Activated B cell treated with CpG ODN at 0.5 μM for 24 hours (primary cell): ENCODE data around the gene AGXT. TPM values are rescaled to one million over a fixed set of nuclear protein-coding genes. Genes with fewer than 3 reads are reported as not detected.

Source experiments
- ATAC-seq: fragments of 200-7000 bp; cut with Tn5 transposase; one replicate; pipeline ENCODE4 v1.10.0; 2021; ENCODE audit warnings: low read depth, mild to moderate bottlenecking, moderate library complexity
- CTCF ChIA-PET: fragments of 350-600 bp; sonication (Branson Sonifier 250); formaldehyde crosslinking; loops from one replicate; lab custom pipeline; 2021; ENCODE audit warnings: antibody characterized with exemption; lab: Charles Lee
- POLR2A ChIA-PET: fragments of 350-600 bp; sonication (Branson Sonifier 250); formaldehyde crosslinking; loops from one replicate; lab custom pipeline; 2021; ENCODE audit warnings: antibody characterized with exemption; lab: Charles Lee
- DNase-seq: peaks from one replicate; pipeline ENCODE4 v3.0.0; 2022
- H3K27ac Mint-ChIP-seq: one replicate; pipeline ENCODE4 v1.8.0; 2020; ENCODE audit warnings: mixed read lengths
- H3K27me3 Mint-ChIP-seq: one replicate; pipeline ENCODE4 v1.8.0; 2021; ENCODE audit warnings: mixed read lengths
- H3K36me3 Mint-ChIP-seq: one replicate; pipeline ENCODE4 v1.8.0; 2021; ENCODE audit warnings: low read depth, mixed read lengths
- H3K4me1 Mint-ChIP-seq: one replicate; pipeline ENCODE4 v1.8.0; 2021; ENCODE audit warnings: mixed read lengths
- H3K4me3 Mint-ChIP-seq: one replicate; pipeline ENCODE4 v1.8.0; 2020; ENCODE audit warnings: mild to moderate bottlenecking, mixed read lengths
- H3K9me3 Mint-ChIP-seq: one replicate; pipeline ENCODE4 v1.8.0; 2020; ENCODE audit warnings: mixed read lengths
- intact Hi-C: fragments of 100-400 bp; cut with micrococcal nuclease; formaldehyde crosslinking; loops from one replicate; pipeline ENCODE4 v1.15.1; 2024
- total RNA-seq: library from RNA; stranded (reverse); gene quantifications from 2 replicates; pipeline ENCODE4 v1.2.3, GENCODE V29; 2022
- TF ChIP-seq, protein P1 (sequence below): fragments of 200-600 bp; IDR thresholded peaks from one replicate; pipeline ENCODE4 v1.8.0; 2022; ENCODE audit warnings: antibody characterized with exemption, mild to moderate bottlenecking

The AGXT gene
- total RNA-seq, 1 donor from 2014 or later, result not detected

DNA sequence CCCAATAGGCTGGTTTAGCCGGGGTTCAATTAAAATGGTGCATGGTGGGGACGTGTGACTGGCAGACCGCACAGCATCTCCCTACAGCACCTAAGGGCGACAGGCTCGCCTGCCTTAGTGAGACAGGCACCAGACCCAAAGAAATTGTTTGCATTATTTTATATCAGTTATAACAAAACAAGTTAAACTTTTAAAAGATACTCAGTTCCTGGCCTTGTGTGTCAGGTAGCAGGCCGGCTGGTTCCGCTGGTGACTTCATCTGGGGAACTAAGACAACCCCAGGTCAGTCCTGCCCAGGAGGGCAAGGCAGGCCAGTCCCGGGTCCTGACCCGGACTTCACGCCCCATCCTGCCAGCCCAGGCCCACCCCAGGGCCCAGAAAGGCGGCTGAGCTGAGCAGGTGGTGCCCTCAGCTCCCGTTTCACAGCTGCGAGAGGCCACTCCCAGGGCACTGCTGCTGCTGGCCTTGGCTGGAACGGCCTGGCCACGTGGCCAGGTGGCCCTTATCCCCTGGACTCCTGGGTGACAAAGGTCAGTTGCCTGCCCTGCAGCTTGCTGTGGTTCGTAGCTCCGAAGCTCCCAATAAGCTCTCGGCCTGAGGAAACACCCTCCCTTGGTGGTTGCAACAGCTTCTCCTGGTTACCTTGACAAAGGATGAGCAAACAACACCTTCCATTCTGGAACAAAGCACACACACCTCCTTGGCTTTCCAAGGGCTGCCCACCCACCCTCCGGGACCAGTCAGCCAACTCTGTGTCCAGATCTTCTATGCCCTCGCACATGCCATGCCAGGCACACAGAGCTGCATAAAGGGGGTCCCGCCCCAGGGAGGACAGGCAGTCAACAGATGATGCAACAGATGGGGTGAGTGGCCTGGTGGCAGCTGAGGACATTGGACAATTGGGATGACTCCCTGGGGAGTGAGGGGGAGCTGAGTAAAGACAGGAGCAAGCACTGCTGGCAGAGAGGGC, 11.3 kb upstream of the AGXT start:
- Mint-ChIP-seq H3K4me1 (no peaks in the 10 kb centered on the region), H3K4me3 (no peak overlapping the region), H3K27ac (no peak overlapping the region), H3K36me3 (no peaks in the 10 kb centered on the region), H3K9me3 (peaks cover 10% of the 10 kb centered on the region), H3K27me3 (peaks cover 8% of the 10 kb centered on the region)
- DNase-seq (no peak), ATAC-seq (no peak)
- ChIA-PET POLR2A (no interaction called here), CTCF (no interaction called here)
- TF ChIP-seq, protein P1, sequence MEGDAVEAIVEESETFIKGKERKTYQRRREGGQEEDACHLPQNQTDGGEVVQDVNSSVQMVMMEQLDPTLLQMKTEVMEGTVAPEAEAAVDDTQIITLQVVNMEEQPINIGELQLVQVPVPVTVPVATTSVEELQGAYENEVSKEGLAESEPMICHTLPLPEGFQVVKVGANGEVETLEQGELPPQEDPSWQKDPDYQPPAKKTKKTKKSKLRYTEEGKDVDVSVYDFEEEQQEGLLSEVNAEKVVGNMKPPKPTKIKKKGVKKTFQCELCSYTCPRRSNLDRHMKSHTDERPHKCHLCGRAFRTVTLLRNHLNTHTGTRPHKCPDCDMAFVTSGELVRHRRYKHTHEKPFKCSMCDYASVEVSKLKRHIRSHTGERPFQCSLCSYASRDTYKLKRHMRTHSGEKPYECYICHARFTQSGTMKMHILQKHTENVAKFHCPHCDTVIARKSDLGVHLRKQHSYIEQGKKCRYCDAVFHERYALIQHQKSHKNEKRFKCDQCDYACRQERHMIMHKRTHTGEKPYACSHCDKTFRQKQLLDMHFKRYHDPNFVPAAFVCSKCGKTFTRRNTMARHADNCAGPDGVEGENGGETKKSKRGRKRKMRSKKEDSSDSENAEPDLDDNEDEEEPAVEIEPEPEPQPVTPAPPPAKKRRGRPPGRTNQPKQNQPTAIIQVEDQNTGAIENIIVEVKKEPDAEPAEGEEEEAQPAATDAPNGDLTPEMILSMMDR, result no peak
- intact Hi-C loops, result no loop called here

GRCh38 chr2:240858321-240858720, 10.3 kb upstream of the AGXT start:
- H3K4me3 Mint-ChIP-seq, result no peak overlapping the region
- peaks cover 9% of the 10 kb centered on the region for H3K27me3 Mint-ChIP-seq
- no peaks in the 10 kb centered on the region for H3K4me1 Mint-ChIP-seq
- no peak for ATAC-seq
- CTCF ChIA-PET, result no interaction called here
- H3K27ac Mint-ChIP-seq, result no peak overlapping the region
- POLR2A ChIA-PET, result no interaction called here
- no peak for DNase-seq
- TF ChIP-seq, protein P1, result no peak
- peaks cover 10% of the 10 kb centered on the region for H3K9me3 Mint-ChIP-seq
- intact Hi-C loops, result no loop called here
- no peaks in the 10 kb centered on the region for H3K36me3 Mint-ChIP-seq

- ChIA-PET CTCF (no interaction called here), POLR2A (no interaction called here)
- H3K9me3 Mint-ChIP-seq, result peaks cover 10% of the 10 kb centered on the region
- TF ChIP-seq, protein P1, result no peak
- ATAC-seq, result no peak
- no peak overlapping the region for H3K27ac Mint-ChIP-seq
- H3K27me3 Mint-ChIP-seq, result peaks cover 15% of the 10 kb centered on the region
- no peak overlapping the region for H3K4me3 Mint-ChIP-seq
- intact Hi-C loops, result no loop called here
- H3K4me1 Mint-ChIP-seq, result no peaks in the 10 kb centered on the region
- H3K36me3 Mint-ChIP-seq, result no peaks in the 10 kb centered on the region
- DNase-seq, result no peak
Measured at GRCh38 chr2:240858871-240859270, 9.8 kb upstream of the AGXT start.

DNA sequence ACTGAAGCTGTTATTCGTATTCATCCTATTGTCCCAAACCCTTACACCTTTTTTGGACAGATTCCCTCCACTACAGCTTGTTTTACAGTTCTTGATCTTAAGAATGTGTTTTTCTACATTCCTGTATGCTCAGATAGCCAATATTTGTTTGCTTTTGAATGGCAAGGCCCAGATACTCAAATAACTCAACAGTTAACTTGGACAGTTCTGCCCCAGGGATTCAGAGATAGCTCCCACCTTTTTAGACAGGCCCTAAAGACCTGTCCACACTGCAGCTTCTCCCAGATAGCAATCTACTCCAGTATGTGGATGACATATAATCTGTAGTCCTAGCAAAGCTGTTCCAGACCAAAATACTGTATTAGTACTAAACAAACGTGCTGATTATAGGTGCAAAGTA, 7.1 kb upstream of the AGXT start:
- POLR2A ChIA-PET, result no interaction called here
- intact Hi-C loops, result no loop called here

DNA sequence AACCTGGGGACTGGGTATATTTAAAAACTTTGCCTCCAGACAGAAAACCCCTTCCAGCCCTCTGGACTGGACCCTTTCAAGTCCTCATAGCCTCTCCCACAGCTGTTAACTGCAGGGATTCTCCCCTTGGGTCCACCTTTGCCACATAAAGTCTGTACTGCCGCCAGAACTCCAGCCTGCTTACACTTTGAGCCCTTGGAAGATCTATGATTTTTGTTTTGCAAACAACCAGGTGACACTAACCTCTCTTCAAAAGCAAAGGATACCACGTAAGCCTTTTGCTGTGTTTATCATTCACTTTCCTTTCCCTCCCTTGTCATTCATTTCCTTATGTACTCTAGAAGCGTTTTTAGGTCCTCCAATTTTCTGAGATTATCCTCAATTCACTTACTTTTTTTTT, 4.1 kb upstream of the AGXT start:
- Mint-ChIP-seq H3K9me3 (no peaks in the 10 kb centered on the region), H3K4me3 (no peak overlapping the region), H3K27ac (no peak overlapping the region), H3K4me1 (no peaks in the 10 kb centered on the region), H3K27me3 (peaks cover 33% of the 10 kb centered on the region), H3K36me3 (no peaks in the 10 kb centered on the region)
- ChIA-PET POLR2A (no interaction called here), CTCF (no interaction called here)
- TF ChIP-seq, protein P1, result no peak
- no peak for ATAC-seq
- intact Hi-C loops, result no loop called here
- DNase-seq, result no peak

More for the DNA sequence above, 7.1 kb upstream of the AGXT start:
- ATAC-seq, result no peak
- Mint-ChIP-seq H3K36me3 (no peaks in the 10 kb centered on the region), H3K4me1 (no peaks in the 10 kb centered on the region), H3K4me3 (no peak overlapping the region), H3K27ac (no peak overlapping the region), H3K27me3 (peaks cover 24% of the 10 kb centered on the region), H3K9me3 (no peaks in the 10 kb centered on the region)
- TF ChIP-seq, protein P1, result no peak
- CTCF ChIA-PET, result interaction anchor here (0.9 kb wide), 1 partner anchor 122 kb away, joined by 3 read pairs; no protein-coding TSS in a partner anchor
- no peak for DNase-seq
